Adrenal gland (tissue), 12 donors: Measurements from ENCODE around the gene ALOX15B. TPM values are rescaled to one million over a fixed set of nuclear protein-coding genes. Genes with fewer than 3 reads are reported as not detected.

Experiments used
- DNase-seq, 7 donors: peaks; one replicate each; pipeline ENCODE4 v3.0.0-alpha.2; 2019 to 2020
- H3K27ac ChIP-seq, 5 donors: fragments of 200-600 bp; sonication (generic) in 4 of 5; 1 replicate in 3 of 5; 2 replicates in 2 of 5; pipeline versions ENCODE4 v1.5.1 to v1.8.0; 2016 to 2020; ENCODE audit warnings: mild to moderate bottlenecking in 1 of 5
- H3K27me3 ChIP-seq: fragments of 200-600 bp; 2 replicates; pipeline ENCODE4 v1.8.0; 2021
- H3K36me3 ChIP-seq, 2 donors: fragments of 200-600 bp; replicated peaks in 1 of 2; 1 replicate in 1 of 2; 2 replicates in 1 of 2; pipeline versions ENCODE4 v1.5.1 to v1.8.0; 2018 to 2022
- H3K4me1 ChIP-seq, 2 donors: fragments of 200-600 bp; replicated peaks in 1 of 2; 1 replicate in 1 of 2; 2 replicates in 1 of 2; pipeline versions ENCODE4 v1.5.1 to v1.8.0; 2018 to 2021
- H3K4me3 ChIP-seq, 4 donors: fragments of 200-600 bp; sonication (generic) in 3 of 4; one replicate each; pipeline ENCODE4 v1.5.1; 2016 to 2018
- H3K9me3 ChIP-seq, 3 donors: fragments of 200-600 bp; sonication (generic) in 1 of 3; replicated peaks in 1 of 3; 1 replicate in 2 of 3; 2 replicates in 1 of 3; pipeline versions ENCODE4 v1.5.1 to v1.8.0; 2016 to 2021
- POLR2A ChIP-seq, 2 donors: fragments of 450-650 bp; IDR thresholded peaks; one replicate each; pipeline ENCODE4 v1.6.1; 2017; ENCODE audit warnings: antibody characterized with exemption in 2 of 2, mild to moderate bottlenecking in 2 of 2, moderate library complexity in 1 of 2
- WGBS, 4 donors: extraction: QIAGEN DNeasy Blood & Tissue Kit in 2 of 4; methylation state at CpG; one replicate each; pipeline versions ENCODE4 v1.1.5 to v1.1.7; 2013 to 2017; 5-methylcytosine and 5-hydroxymethylcytosine counted together
- intact Hi-C, 2 donors: fragments of 100-400 bp; cut with DNase I; formaldehyde crosslinking; loops; one replicate each; pipeline versions ENCODE4 v1.14.1 to v1.15.0; 2022 to 2023
- polyA plus RNA-seq, 3 donors: library from polyadenylated mRNA; stranded (reverse); fragments of 200-250 nt in 2 of 3; fragments of 350-450 nt in 1 of 3; fragmentation: Illumina TruSeq in 1 of 3; extraction: RNeasy Lipid Tissue Mini Kit (QIAGEN cat#74804) in 1 of 3; gene quantifications; one replicate each; pipeline ENCODE4 v1.2.3, GENCODE V29; 2013 to 2014
- total RNA-seq, 9 donors: library from RNA; depleted of rRNA in 4 of 9; stranded (reverse); fragments of >200 nt in 4 of 9; fragments of 120-200 nt in 1 of 9; fragmentation: NEBNext Ultra II Directional in 1 of 9; extraction: Animal tissue kit (Norgen Biotek cat#: 25700) in 1 of 9; gene quantifications; one replicate each; pipeline versions ENCODE4 v1.1.0 to v1.2.4, GENCODE V29; 2013 to 2023
- TF ChIP-seq, protein P1 (sequence below), 6 experiments: fragments of 450-650 bp in 4 of 6; fragments of 200-600 bp in 2 of 6; sonication (generic) in 1 of 6; IDR thresholded peaks; 1 replicate in 5 of 6; 2 replicates in 1 of 6; pipeline versions ENCODE4 v1.5.1 to v1.8.0; 2016 to 2021; ENCODE audit warnings: antibody characterized with exemption in 6 of 6, mild to moderate bottlenecking in 2 of 6, moderate library complexity in 1 of 6
- donor health status: healthy with polysubstance abuse.
- donor health status: Bipolar disorder and iron deficiency.
- donor health status: DM: yes; HTN: yes; CAD: no.
- donor health status: DM: no; HTN: no; CAD: no.
- donor health status: DM: no; HTN: no; CAD: no.
- donor health status: DM: yes; HTN: yes; CAD: no.

Gene ALOX15B
- total and polyA plus RNA-seq, 12 donors = 1.1 to 9.8 (median 3.9) TPM; not detected in 1

GRCh38 chr17:8018436-8018835 lies 20.4 kb upstream of the ALOX15B start:
- Histone ChIP-seq H3K27me3 (peaks cover 15% of the 10 kb centered on the region), H3K4me3 (no peak overlapping the region), H3K27ac (no peak overlapping the region), H3K36me3 (no peaks in the 10 kb centered on the region), H3K9me3 (no peaks in the 10 kb centered on the region), H3K4me1 (peaks cover 12 to 16% of the 10 kb centered on the region in 2 donors)
- intact Hi-C loops = no loop called here
- TF ChIP-seq, protein P1, sequence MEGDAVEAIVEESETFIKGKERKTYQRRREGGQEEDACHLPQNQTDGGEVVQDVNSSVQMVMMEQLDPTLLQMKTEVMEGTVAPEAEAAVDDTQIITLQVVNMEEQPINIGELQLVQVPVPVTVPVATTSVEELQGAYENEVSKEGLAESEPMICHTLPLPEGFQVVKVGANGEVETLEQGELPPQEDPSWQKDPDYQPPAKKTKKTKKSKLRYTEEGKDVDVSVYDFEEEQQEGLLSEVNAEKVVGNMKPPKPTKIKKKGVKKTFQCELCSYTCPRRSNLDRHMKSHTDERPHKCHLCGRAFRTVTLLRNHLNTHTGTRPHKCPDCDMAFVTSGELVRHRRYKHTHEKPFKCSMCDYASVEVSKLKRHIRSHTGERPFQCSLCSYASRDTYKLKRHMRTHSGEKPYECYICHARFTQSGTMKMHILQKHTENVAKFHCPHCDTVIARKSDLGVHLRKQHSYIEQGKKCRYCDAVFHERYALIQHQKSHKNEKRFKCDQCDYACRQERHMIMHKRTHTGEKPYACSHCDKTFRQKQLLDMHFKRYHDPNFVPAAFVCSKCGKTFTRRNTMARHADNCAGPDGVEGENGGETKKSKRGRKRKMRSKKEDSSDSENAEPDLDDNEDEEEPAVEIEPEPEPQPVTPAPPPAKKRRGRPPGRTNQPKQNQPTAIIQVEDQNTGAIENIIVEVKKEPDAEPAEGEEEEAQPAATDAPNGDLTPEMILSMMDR (IDR thresholded peaks at IDR 0.05) = no peak
- no peak for TF ChIP-seq POLR2A (IDR thresholded peaks at IDR 0.05)
- no peak for DNase-seq
- 69 to 81% (median 75%) methylated on average over 3 of the region's 3 CpGs for WGBS, 4 donors

DNA sequence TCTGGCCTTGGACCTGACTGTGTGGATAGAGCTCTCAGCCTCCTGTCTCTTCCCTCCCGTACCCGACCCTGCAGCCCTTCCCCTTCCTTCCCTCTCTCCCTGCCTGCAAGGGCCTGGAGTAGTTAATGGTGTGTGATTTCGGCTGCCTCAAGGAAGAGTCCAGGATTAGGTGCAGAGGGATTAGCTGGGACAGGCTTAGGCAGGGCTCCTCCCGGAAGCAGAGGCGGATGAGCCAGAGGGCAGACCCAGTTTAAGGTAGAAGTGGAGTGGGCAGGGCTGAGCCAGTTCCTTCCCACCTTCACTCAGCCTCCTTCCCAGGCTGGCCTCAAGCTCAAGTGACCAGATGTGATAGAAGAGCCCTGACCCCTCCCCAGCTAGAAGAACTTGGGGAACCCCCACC lies 19.7 kb upstream of the ALOX15B start:
- intact Hi-C loops = no loop called here
- Histone ChIP-seq H3K9me3 (no peaks in the 10 kb centered on the region), H3K4me3 (no peak overlapping the region), H3K36me3 (no peaks in the 10 kb centered on the region), H3K27me3 (peaks cover 15% of the 10 kb centered on the region), H3K27ac (no peak overlapping the region), H3K4me1 (peaks cover 12 to 16% of the 10 kb centered on the region in 2 donors)
- TF ChIP-seq, protein P1 (IDR thresholded peaks at IDR 0.05) = no peak
- TF ChIP-seq POLR2A (IDR thresholded peaks at IDR 0.05) = no peak
- WGBS, 4 donors = 64 to 74% (median 69%) methylated on average over 5 of the region's 5 CpGs
- DNase-seq = no peak

GRCh38 chr17:8019665-8020650 lies 18.9 kb upstream of the ALOX15B start:
- Histone ChIP-seq H3K4me3 (no peak overlapping the region), H3K27me3 (peaks cover 9% of the 10 kb centered on the region), H3K36me3 (no peaks in the 10 kb centered on the region), H3K4me1 (peaks cover 12 to 16% of the 10 kb centered on the region in 2 donors), H3K9me3 (no peaks in the 10 kb centered on the region), H3K27ac (no peak overlapping the region)
- DNase-seq = no peak
- 71 to 84% (median 79%) methylated on average over 12 to 16 of the region's 16 CpGs for WGBS, 4 donors
- intact Hi-C loops = no loop called here
- TF ChIP-seq, protein P1 (IDR thresholded peaks at IDR 0.05) = no peak
- no peak for TF ChIP-seq POLR2A (IDR thresholded peaks at IDR 0.05)

- DNase-seq = peak in 1 of 7 donors; percentile 34
- intact Hi-C loops = no loop called here
- peaks cover 10 to 13% of the 10 kb centered on the region in 2 donors for H3K4me1 ChIP-seq
- 82 to 96% (median 86%) methylated on average over 9 of the region's 9 CpGs for WGBS, 4 donors
- no peak for TF ChIP-seq POLR2A (IDR thresholded peaks at IDR 0.05)
- TF ChIP-seq, protein P1 (IDR thresholded peaks at IDR 0.05) = no peak
- H3K9me3 ChIP-seq = no peaks in the 10 kb centered on the region
- H3K4me3 ChIP-seq = no peak overlapping the region
- no peak overlapping the region for H3K27ac ChIP-seq
- H3K27me3 ChIP-seq = no peaks in the 10 kb centered on the region
- H3K36me3 ChIP-seq = no peaks in the 10 kb centered on the region
These were observed 17.9 kb upstream of the ALOX15B start for GRCh38 chr17:8020776-8021564.
